DND-41 (cell line): ENCODE results near the gene GET4.

Source experiments
- ATAC-seq: fragments of 200-7000 bp; cut with Tn5 transposase; 3 replicates; pipeline ENCODE4 v1.9.1; 2021; ENCODE audit warnings: low read depth; ENCODE audit not compliant: insufficient read depth
- DNase-seq: peaks from one replicate; pipeline ENCODE4 v3.0.0-alpha.2; 2020
- H2AFZ ChIP-seq: 2 replicates; pipeline ENCODE4 v1.6.0; 2012; ENCODE audit warnings: low read depth, low read length
- H3K27ac ChIP-seq: 2 replicates; pipeline ENCODE4 v1.5.1; 2012; ENCODE audit warnings: low read length, inconsistent platforms
- H3K27me3 ChIP-seq: fragments of 200-600 bp; sonication (generic); 2 replicates; pipeline ENCODE4 v1.6.0; 2012; ENCODE audit warnings: low read length, mild to moderate bottlenecking, inconsistent platforms; ENCODE audit not compliant: insufficient read depth, poor library complexity
- H3K36me3 ChIP-seq: 2 replicates; pipeline ENCODE4 v1.5.1; 2012; ENCODE audit warnings: low read length, inconsistent platforms; ENCODE audit not compliant: insufficient read depth
- H3K4me1 ChIP-seq: 2 replicates; pipeline ENCODE4 v1.5.1; 2012; ENCODE audit warnings: mild to moderate bottlenecking, low read length; ENCODE audit not compliant: insufficient read depth
- H3K4me2 ChIP-seq: 2 replicates; pipeline ENCODE4 v1.6.0; 2012; ENCODE audit warnings: mild to moderate bottlenecking, moderate library complexity, low read length, inconsistent platforms; ENCODE audit not compliant: insufficient read depth
- H3K4me3 ChIP-seq, 2 experiments: fragments of 200-600 bp in 1 of 2; shearing (Covaris generic) in 1 of 2; 2 replicates each; pipeline ENCODE4 v1.5.1; 2012 to 2016; ENCODE audit warnings: inconsistent platforms in 2 of 2, low read length in 2 of 2, mild to moderate bottlenecking in 2 of 2, low read depth in 1 of 2, moderate library complexity in 1 of 2
- H3K79me2 ChIP-seq: 2 replicates; pipeline ENCODE4 v1.6.0; 2012; ENCODE audit warnings: low read length, inconsistent platforms; ENCODE audit not compliant: insufficient read depth
- H3K9ac ChIP-seq: 2 replicates; pipeline ENCODE4 v1.6.0; 2012; ENCODE audit warnings: low read depth, mild to moderate bottlenecking, inconsistent platforms, low read length, moderate library complexity
- H3K9me3 ChIP-seq: 2 replicates; pipeline ENCODE4 v1.5.1; 2012; ENCODE audit warnings: low read length, moderate library complexity, mild to moderate bottlenecking, inconsistent platforms; ENCODE audit not compliant: insufficient read depth, severe bottlenecking
- H4K20me1 ChIP-seq: 2 replicates; pipeline ENCODE4 v1.6.0; 2012; ENCODE audit warnings: low read length; ENCODE audit not compliant: insufficient read depth
- CTCF ChIP-seq: IDR thresholded peaks from 2 replicates; pipeline ENCODE4 v1.5.1; 2012; ENCODE audit warnings: borderline replicate concordance, low read length, moderate library complexity, mild to moderate bottlenecking; ENCODE audit not compliant: poor library complexity, severe bottlenecking; ENCODE audit errors: extremely low read depth
- EZH2 ChIP-seq: IDR thresholded peaks from 3 replicates; pipeline ENCODE4 v1.6.1; 2012; ENCODE audit warnings: borderline replicate concordance, low read depth, mild to moderate bottlenecking, moderate library complexity, low read length, inconsistent platforms; ENCODE audit not compliant: severe bottlenecking

Gene GET4

GRCh38 chr7:880450-880849 lies 4.1 kb downstream of the GET4 start:
- Histone ChIP-seq H3K79me2 (peaks cover 90% of the 10 kb centered on the region), H3K27ac (no peak overlapping the region), H3K4me3 (no peak overlapping the region), H3K4me2 (no peak overlapping the region), H3K9me3 (no peaks in the 10 kb centered on the region), H2AFZ (no peak overlapping the region), H3K9ac (no peak overlapping the region), H3K27me3 (no peaks in the 10 kb centered on the region), H3K36me3 (peaks cover 22% of the 10 kb centered on the region), H3K4me1 (peaks cover 28% of the 10 kb centered on the region), H4K20me1 (peaks cover 74% of the 10 kb centered on the region)
- TF ChIP-seq CTCF (no peak), EZH2 (no peak)
- ATAC-seq (no peak), DNase-seq (no peak)

- Histone ChIP-seq H3K4me1 (peaks cover 22% of the 10 kb centered on the region), H3K4me3 (no peak overlapping the region), H3K9me3 (no peaks in the 10 kb centered on the region), H2AFZ (no peak overlapping the region), H4K20me1 (peaks cover 86% of the 10 kb centered on the region), H3K27ac (no peak overlapping the region), H3K9ac (no peak overlapping the region), H3K79me2 (peaks cover 100% of the 10 kb centered on the region), H3K27me3 (no peaks in the 10 kb centered on the region), H3K36me3 (peaks cover 34% of the 10 kb centered on the region), H3K4me2 (no peak overlapping the region)
- no peak for ATAC-seq
- DNase-seq = no peak
- TF ChIP-seq EZH2 (no peak), CTCF (no peak)
These were observed 5.3 kb downstream of the GET4 start for GRCh38 chr7:881441-882234.

GRCh38 chr7:882336-883035 lies 6.1 kb downstream of the GET4 start:
- H3K4me2 ChIP-seq = no peak overlapping the region
- no peak overlapping the region for H3K4me3 ChIP-seq
- no peaks in the 10 kb centered on the region for H3K27me3 ChIP-seq
- DNase-seq = no peak
- no peak overlapping the region for H3K27ac ChIP-seq
- H3K36me3 ChIP-seq = peaks cover 42% of the 10 kb centered on the region
- ATAC-seq = no peak
- no peaks in the 10 kb centered on the region for H3K9me3 ChIP-seq
- TF ChIP-seq CTCF = no peak
- no peak for TF ChIP-seq EZH2
- H4K20me1 ChIP-seq = peaks cover 94% of the 10 kb centered on the region
- peaks cover 22% of the 10 kb centered on the region for H3K4me1 ChIP-seq
- no peak overlapping the region for H2AFZ ChIP-seq
- H3K79me2 ChIP-seq = peaks cover 99% of the 10 kb centered on the region
- no peak overlapping the region for H3K9ac ChIP-seq
